GM23248 (cell line): ENCODE results near the gene MTHFD1.

Experiments
- EZH2 ChIP-seq: fragments of 200-600 bp; sonication (generic); IDR thresholded peaks from 2 replicates; pipeline ENCODE4 v1.6.1; 2018; ENCODE audit warnings: antibody characterized with exemption, mild to moderate bottlenecking; ENCODE audit not compliant: insufficient read depth, poor library complexity, severe bottlenecking
- EZH2phosphoT487 ChIP-seq: fragments of 200-600 bp; sonication (generic); IDR thresholded peaks from 2 replicates; pipeline ENCODE4 v1.6.1; 2018; ENCODE audit warnings: antibody characterized with exemption, moderate library complexity, mild to moderate bottlenecking, low read depth; ENCODE audit not compliant: insufficient read depth

GRCh38 chr14:64409126-64409920 lies 21.2 kb downstream of the MTHFD1 start:
- TF ChIP-seq EZH2phosphoT487 (no peak), EZH2 (no peak)
